Left lung (tissue), 10 donors: ENCODE results near the gene COL15A1. TPM values are rescaled to one million over a fixed set of nuclear protein-coding genes. Genes with fewer than 3 reads are reported as not detected.

Experiments used
- ATAC-seq: fragments of 200-7000 bp; cut with Tn5 transposase; one replicate; pipeline ENCODE4 v1.9.1; 2020; ENCODE audit warnings: moderate library complexity
- DNase-seq, 4 donors: peaks; one replicate each; pipeline ENCODE4 v3.0.0-alpha.2; 2013 to 2020
- H3K27ac ChIP-seq, 2 donors: fragments of 200-600 bp; sonication (generic) in 1 of 2; one replicate each; pipeline versions ENCODE4 v1.5.0 to v1.8.0; 2020 to 2021
- H3K27me3 ChIP-seq, 2 donors: fragments of 200-600 bp; sonication (generic) in 1 of 2; one replicate each; pipeline versions ENCODE4 v1.5.0 to v1.8.0; 2020 to 2021
- H3K36me3 ChIP-seq, 2 donors: fragments of 200-600 bp; sonication (generic) in 1 of 2; one replicate each; pipeline versions ENCODE4 v1.5.0 to v1.8.0; 2020 to 2021
- H3K4me1 ChIP-seq, 2 donors: fragments of 200-600 bp; one replicate each; pipeline ENCODE4 v1.8.0; 2021
- H3K4me3 ChIP-seq, 2 donors: fragments of 200-600 bp; sonication (generic) in 1 of 2; one replicate each; pipeline versions ENCODE4 v1.5.0 to v1.8.0; 2020 to 2021; ENCODE audit warnings: mild to moderate bottlenecking in 1 of 2
- H3K9me3 ChIP-seq, 2 donors: fragments of 200-600 bp; sonication (generic) in 1 of 2; one replicate each; pipeline versions ENCODE4 v1.5.0 to v1.8.0; 2020 to 2021
- CTCF ChIP-seq, 2 donors: fragments of 200-600 bp; sonication (generic) in 1 of 2; IDR thresholded peaks; one replicate each; pipeline versions ENCODE4 v1.5.0 to v1.8.0; 2021; ENCODE audit warnings: antibody characterized with exemption in 2 of 2
- intact Hi-C, 2 donors: fragments of 100-400 bp; cut with DNase I; formaldehyde crosslinking; loops; one replicate each; pipeline versions ENCODE4 v1.11.2 to v1.14.2; 2022
- polyA plus RNA-seq, 6 donors: library from polyadenylated mRNA; unstranded; fragments of 120-200 nt; gene quantifications; one replicate each; pipeline ENCODE4 v1.2.1, GENCODE V29; 2013; ENCODE audit not compliant: insufficient read length in 6 of 6
- total RNA-seq, 2 donors: library from RNA; stranded (reverse); fragmentation: NEBNext Ultra II Directional; extraction: Animal tissue kit (Norgen Biotek cat#: 25700); gene quantifications; one replicate each; pipeline ENCODE4 v1.2.1, GENCODE V29; 2021
- donor health status: DM: no; HTN: yes; CAD: no.
- donor health status: DM: no; HTN: no; CAD: no.

The COL15A1 gene
- total and polyA plus RNA-seq, 8 donors: 2.4 to 58.4 (median 7.4) TPM

- no peak for TF ChIP-seq CTCF (IDR thresholded peaks at IDR 0.05)
- H3K9me3 ChIP-seq: no peaks in the 10 kb centered on the region
- DNase-seq (no peak), ATAC-seq (no peak)
- no peak overlapping the region for H3K27ac ChIP-seq
- intact Hi-C loops: no loop called here
- H3K4me1 ChIP-seq: peaks cover 18 to 31% of the 10 kb centered on the region in 2 donors
- no peak overlapping the region for H3K4me3 ChIP-seq
- H3K27me3 ChIP-seq: peaks cover 0 to 4% of the 10 kb centered on the region in 2 donors
- H3K36me3 ChIP-seq: no peaks in the 10 kb centered on the region
These were observed 49.3 kb downstream of the COL15A1 start for GRCh38 chr9:98992885-98993569.

- TF ChIP-seq CTCF (IDR thresholded peaks at IDR 0.05): no peak
- no peaks in the 10 kb centered on the region for H3K9me3 ChIP-seq
- no peak overlapping the region for H3K27ac ChIP-seq
- H3K4me1 ChIP-seq: peaks cover 18 to 31% of the 10 kb centered on the region in 2 donors
- DNase-seq: peak in 1 of 4 donors; percentile 79
- H3K36me3 ChIP-seq: no peaks in the 10 kb centered on the region
- H3K27me3 ChIP-seq: peaks cover 0 to 4% of the 10 kb centered on the region in 2 donors
- intact Hi-C loops: no loop called here
- no peak overlapping the region for H3K4me3 ChIP-seq
- peak; percentile 77 for ATAC-seq
These were observed 49.9 kb downstream of the COL15A1 start for GRCh38 chr9:98993570-98993945.

- no peak for DNase-seq
- TF ChIP-seq CTCF (IDR thresholded peaks at IDR 0.05): no peak
- Histone ChIP-seq H3K9me3 (no peaks in the 10 kb centered on the region), H3K27ac (no peak overlapping the region), H3K4me1 (peaks cover 25 to 31% of the 10 kb centered on the region in 2 donors), H3K27me3 (peaks cover 0 to 4% of the 10 kb centered on the region in 2 donors), H3K36me3 (no peaks in the 10 kb centered on the region), H3K4me3 (no peak overlapping the region)
- intact Hi-C loops: loop anchor here in 1 of 2 donors (5.0 kb wide), 1 partner anchor 132 kb away; no protein-coding TSS in a partner anchor
- ATAC-seq: no peak
These were observed 50.7 kb downstream of the COL15A1 start for GRCh38 chr9:98994172-98995058.

- intact Hi-C loops: loop anchor here in 1 of 2 donors (5.0 kb wide), 1 partner anchor 133 kb away; no protein-coding TSS in a partner anchor
- Histone ChIP-seq H3K27ac (no peak overlapping the region), H3K27me3 (peaks cover 0 to 4% of the 10 kb centered on the region in 2 donors), H3K4me3 (no peak overlapping the region), H3K36me3 (no peaks in the 10 kb centered on the region), H3K4me1 (peaks cover 25 to 28% of the 10 kb centered on the region in 2 donors), H3K9me3 (no peaks in the 10 kb centered on the region)
- ATAC-seq (peak; percentile 52), DNase-seq (peak in 1 of 4 donors; percentile 30)
- TF ChIP-seq CTCF (IDR thresholded peaks at IDR 0.05): no peak
These were observed 51.5 kb downstream of the COL15A1 start for GRCh38 chr9:98995059-98995671.
